ENCODE data around the gene CEP68.

Gene CEP68

DNA sequence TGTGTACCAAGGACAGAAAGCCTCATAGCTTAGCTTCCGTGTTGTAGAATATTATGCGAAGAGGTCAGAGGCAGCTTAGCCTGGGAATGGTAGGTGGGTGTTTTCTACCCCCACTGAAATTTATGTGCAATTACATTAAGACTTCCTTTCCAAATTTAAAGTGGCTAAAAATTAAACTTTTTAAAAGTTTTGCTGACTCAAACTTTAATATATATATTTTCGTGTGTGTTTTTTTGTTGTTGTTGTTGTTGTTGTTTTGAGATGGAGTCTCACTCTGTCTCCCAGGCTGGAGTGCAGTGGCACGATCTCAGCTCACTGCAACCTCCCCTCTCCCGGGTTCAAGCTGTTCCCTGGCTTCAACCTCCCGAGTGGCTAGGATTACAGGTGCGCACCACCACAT, 77.9 kb downstream of the CEP68 start:
- DNase-seq: no peak

GRCh38 chr2:65136253-65136652, 80.0 kb downstream of the CEP68 start:
- DNase-seq: no peak
